DND-41 (cell line): ENCODE measurements around the gene ASIC4.

Experiments
- ATAC-seq: fragments of 200-7000 bp; cut with Tn5 transposase; 3 replicates; pipeline ENCODE4 v1.9.1; 2021; ENCODE audit warnings: low read depth; ENCODE audit not compliant: insufficient read depth
- DNase-seq: peaks from one replicate; pipeline ENCODE4 v3.0.0-alpha.2; 2020
- H2AFZ ChIP-seq: 2 replicates; pipeline ENCODE4 v1.6.0; 2012; ENCODE audit warnings: low read depth, low read length
- H3K27ac ChIP-seq: 2 replicates; pipeline ENCODE4 v1.5.1; 2012; ENCODE audit warnings: low read length, inconsistent platforms
- H3K27me3 ChIP-seq: fragments of 200-600 bp; sonication (generic); 2 replicates; pipeline ENCODE4 v1.6.0; 2012; ENCODE audit warnings: low read length, mild to moderate bottlenecking, inconsistent platforms; ENCODE audit not compliant: insufficient read depth, poor library complexity
- H3K36me3 ChIP-seq: 2 replicates; pipeline ENCODE4 v1.5.1; 2012; ENCODE audit warnings: low read length, inconsistent platforms; ENCODE audit not compliant: insufficient read depth
- H3K4me1 ChIP-seq: 2 replicates; pipeline ENCODE4 v1.5.1; 2012; ENCODE audit warnings: mild to moderate bottlenecking, low read length; ENCODE audit not compliant: insufficient read depth
- H3K4me2 ChIP-seq: 2 replicates; pipeline ENCODE4 v1.6.0; 2012; ENCODE audit warnings: mild to moderate bottlenecking, moderate library complexity, low read length, inconsistent platforms; ENCODE audit not compliant: insufficient read depth
- H3K4me3 ChIP-seq, 2 experiments: fragments of 200-600 bp in 1 of 2; shearing (Covaris generic) in 1 of 2; 2 replicates each; pipeline ENCODE4 v1.5.1; 2012 to 2016; ENCODE audit warnings: inconsistent platforms in 2 of 2, low read length in 2 of 2, mild to moderate bottlenecking in 2 of 2, low read depth in 1 of 2, moderate library complexity in 1 of 2
- H3K79me2 ChIP-seq: 2 replicates; pipeline ENCODE4 v1.6.0; 2012; ENCODE audit warnings: low read length, inconsistent platforms; ENCODE audit not compliant: insufficient read depth
- H3K9ac ChIP-seq: 2 replicates; pipeline ENCODE4 v1.6.0; 2012; ENCODE audit warnings: low read depth, mild to moderate bottlenecking, inconsistent platforms, low read length, moderate library complexity
- H3K9me3 ChIP-seq: 2 replicates; pipeline ENCODE4 v1.5.1; 2012; ENCODE audit warnings: low read length, moderate library complexity, mild to moderate bottlenecking, inconsistent platforms; ENCODE audit not compliant: insufficient read depth, severe bottlenecking
- H4K20me1 ChIP-seq: 2 replicates; pipeline ENCODE4 v1.6.0; 2012; ENCODE audit warnings: low read length; ENCODE audit not compliant: insufficient read depth
- CTCF ChIP-seq: IDR thresholded peaks from 2 replicates; pipeline ENCODE4 v1.5.1; 2012; ENCODE audit warnings: borderline replicate concordance, low read length, moderate library complexity, mild to moderate bottlenecking; ENCODE audit not compliant: poor library complexity, severe bottlenecking; ENCODE audit errors: extremely low read depth
- EZH2 ChIP-seq: IDR thresholded peaks from 3 replicates; pipeline ENCODE4 v1.6.1; 2012; ENCODE audit warnings: borderline replicate concordance, low read depth, mild to moderate bottlenecking, moderate library complexity, low read length, inconsistent platforms; ENCODE audit not compliant: severe bottlenecking

ASIC4 gene

GRCh38 chr2:219470429-219470828 lies 43.9 kb upstream of the ASIC4 start:
- H4K20me1 ChIP-seq: no peaks in the 10 kb centered on the region
- no peak overlapping the region for H3K9ac ChIP-seq
- H3K4me1 ChIP-seq: no peaks in the 10 kb centered on the region
- H3K36me3 ChIP-seq: no peaks in the 10 kb centered on the region
- H3K4me2 ChIP-seq: no peak overlapping the region
- H3K79me2 ChIP-seq: no peaks in the 10 kb centered on the region
- no peak overlapping the region for H2AFZ ChIP-seq
- no peak overlapping the region for H3K4me3 ChIP-seq
- no peaks in the 10 kb centered on the region for H3K9me3 ChIP-seq
- ATAC-seq (no peak), DNase-seq (no peak)
- H3K27me3 ChIP-seq: no peaks in the 10 kb centered on the region
- no peak overlapping the region for H3K27ac ChIP-seq
- TF ChIP-seq EZH2 (no peak), CTCF (no peak)

- H3K4me2 ChIP-seq: no peak overlapping the region
- H2AFZ ChIP-seq: no peak overlapping the region
- DNase-seq (no peak), ATAC-seq (no peak)
- H4K20me1 ChIP-seq: no peaks in the 10 kb centered on the region
- no peak overlapping the region for H3K9ac ChIP-seq
- H3K27ac ChIP-seq: no peak overlapping the region
- H3K4me1 ChIP-seq: no peaks in the 10 kb centered on the region
- no peaks in the 10 kb centered on the region for H3K79me2 ChIP-seq
- no peak overlapping the region for H3K4me3 ChIP-seq
- H3K27me3 ChIP-seq: no peaks in the 10 kb centered on the region
- no peaks in the 10 kb centered on the region for H3K36me3 ChIP-seq
- H3K9me3 ChIP-seq: no peaks in the 10 kb centered on the region
- no peak for TF ChIP-seq EZH2
- TF ChIP-seq CTCF: no peak
Measured at GRCh38 chr2:219471476-219472371, 42.6 kb upstream of the ASIC4 start.

- Histone ChIP-seq H3K4me3 (no peak overlapping the region), H3K36me3 (no peaks in the 10 kb centered on the region), H3K9ac (no peak overlapping the region), H4K20me1 (peaks cover 4% of the 10 kb centered on the region), H3K9me3 (no peaks in the 10 kb centered on the region), H3K27me3 (no peaks in the 10 kb centered on the region), H3K4me2 (no peak overlapping the region), H3K79me2 (no peaks in the 10 kb centered on the region), H3K27ac (no peak overlapping the region), H2AFZ (no peak overlapping the region), H3K4me1 (no peaks in the 10 kb centered on the region)
- ATAC-seq: no peak
- DNase-seq: no peak
- TF ChIP-seq EZH2 (no peak), CTCF (no peak)
Measured at GRCh38 chr2:219472629-219473187, 41.6 kb upstream of the ASIC4 start.
